Glutamatergic neuron (in vitro differentiated cells): Measurements from ENCODE around the gene ANAPC7. TPM values are rescaled to one million over a fixed set of nuclear protein-coding genes. Genes with fewer than 3 reads are reported as not detected.

Experiments used
- DNase-seq: peaks from one replicate; pipeline ENCODE4 v3.0.0; 2022
- H3K27ac Mint-ChIP-seq: one replicate; pipeline ENCODE4 v1.8.0; 2020; ENCODE audit warnings: mild to moderate bottlenecking, mixed read lengths, inconsistent platforms; ENCODE audit not compliant: unreplicated experiment
- H3K27me3 Mint-ChIP-seq: one replicate; pipeline ENCODE4 v1.8.0; 2020; ENCODE audit warnings: mild to moderate bottlenecking, moderate library complexity, mixed read lengths, inconsistent platforms; ENCODE audit not compliant: unreplicated experiment
- H3K36me3 Mint-ChIP-seq: one replicate; pipeline ENCODE4 v1.8.0; 2020; ENCODE audit warnings: mild to moderate bottlenecking, mixed read lengths, inconsistent platforms; ENCODE audit not compliant: unreplicated experiment
- H3K4me1 Mint-ChIP-seq: one replicate; pipeline ENCODE4 v1.8.0; 2020; ENCODE audit warnings: mild to moderate bottlenecking, low read depth, mixed read lengths, inconsistent platforms; ENCODE audit not compliant: unreplicated experiment
- H3K4me3 Mint-ChIP-seq: one replicate; pipeline ENCODE4 v1.8.0; 2020; ENCODE audit warnings: mild to moderate bottlenecking, mixed read lengths, inconsistent platforms; ENCODE audit not compliant: unreplicated experiment
- H3K9me3 Mint-ChIP-seq: one replicate; pipeline ENCODE4 v1.8.0; 2020; ENCODE audit warnings: mild to moderate bottlenecking, moderate library complexity, mixed read lengths, inconsistent platforms; ENCODE audit not compliant: unreplicated experiment
- CTCF ChIP-seq: fragments of 200-600 bp; sonication (generic); IDR thresholded peaks from one replicate; pipeline ENCODE4 v1.5.0; 2021; ENCODE audit not compliant: partially characterized antibody, unreplicated experiment
- total RNA-seq: library from RNA; stranded (reverse); fragmentation: NEBNext Ultra II Directional; extraction: Animal tissue kit (Norgen Biotek cat#: 25700); gene quantifications from one replicate; pipeline ENCODE4 v1.2.1, GENCODE V29; 2021; ENCODE audit not compliant: unreplicated experiment

The ANAPC7 gene
- total RNA-seq, 1 donor from 2014 or later = 93.7 TPM

GRCh38 chr12:110349096-110349495 is 54.4 kb downstream of the ANAPC7 start:
- Mint-ChIP-seq H3K4me3 (peak overlapping the region; percentile 68), H3K27ac (peak overlapping the region; percentile 78), H3K27me3 (peaks cover 4% of the 10 kb centered on the region), H3K4me1 (peaks cover 32% of the 10 kb centered on the region), H3K36me3 (peaks cover 20% of the 10 kb centered on the region), H3K9me3 (peaks cover 14% of the 10 kb centered on the region)
- no peak for DNase-seq
- TF ChIP-seq CTCF = no peak

GRCh38 chr12:110348431-110349059 is 55.0 kb downstream of the ANAPC7 start:
- Mint-ChIP-seq H3K36me3 (peaks cover 20% of the 10 kb centered on the region), H3K4me1 (peaks cover 28% of the 10 kb centered on the region), H3K27ac (no peak overlapping the region)

GRCh38 chr12:110347767-110348166 is 55.7 kb downstream of the ANAPC7 start:
- Mint-ChIP-seq H3K27me3 (peaks cover 9% of the 10 kb centered on the region), H3K9me3 (peaks cover 15% of the 10 kb centered on the region), H3K4me3 (no peak overlapping the region), H3K4me1 (peaks cover 34% of the 10 kb centered on the region), H3K27ac (peak overlapping the region; percentile 62), H3K36me3 (peaks cover 20% of the 10 kb centered on the region)
- no peak for DNase-seq
- no peak for TF ChIP-seq CTCF

More at GRCh38 chr12:110348431-110349059, 55.0 kb downstream of the ANAPC7 start:
- no peak for TF ChIP-seq CTCF
- Mint-ChIP-seq H3K9me3 (peaks cover 13% of the 10 kb centered on the region), H3K4me3 (no peak overlapping the region), H3K27me3 (peaks cover 4% of the 10 kb centered on the region)
- DNase-seq = no peak

GRCh38 chr12:110345963-110346362 is 57.5 kb downstream of the ANAPC7 start:
- DNase-seq = no peak
- Mint-ChIP-seq H3K27me3 (peaks cover 11% of the 10 kb centered on the region), H3K36me3 (peaks cover 19% of the 10 kb centered on the region), H3K9me3 (peaks cover 15% of the 10 kb centered on the region), H3K4me3 (peak overlapping the region; percentile 51), H3K27ac (peak overlapping the region; percentile 87), H3K4me1 (peaks cover 43% of the 10 kb centered on the region)
- no peak for TF ChIP-seq CTCF

- H3K36me3 Mint-ChIP-seq = peaks cover 19% of the 10 kb centered on the region
- no peak overlapping the region for H3K4me3 Mint-ChIP-seq
- no peak for DNase-seq
- no peak for TF ChIP-seq CTCF
- peak overlapping the region; percentile 46 for H3K27ac Mint-ChIP-seq
- peaks cover 16% of the 10 kb centered on the region for H3K27me3 Mint-ChIP-seq
- H3K9me3 Mint-ChIP-seq = peaks cover 19% of the 10 kb centered on the region
- peaks cover 49% of the 10 kb centered on the region for H3K4me1 Mint-ChIP-seq
These were observed 58.3 kb downstream of the ANAPC7 start for GRCh38 chr12:110345176-110345661.
